Tibial nerve (tissue), 4 donors: ENCODE measurements around the gene LRRC57. TPM values are rescaled to one million over a fixed set of nuclear protein-coding genes. Genes with fewer than 3 reads are reported as not detected.

ENCODE experiments used
- DNase-seq, 2 donors: peaks; one replicate each; pipeline ENCODE4 v3.0.0-alpha.2; 2019; ENCODE audit warnings: low spot score in 2 of 2
- H3K27ac ChIP-seq, 4 donors: fragments of 200-600 bp; sonication (generic) in 3 of 4; one replicate each; pipeline ENCODE4 v1.5.1; 2017 to 2019; ENCODE audit warnings: mild to moderate bottlenecking in 1 of 4
- H3K27me3 ChIP-seq, 2 donors: fragments of 200-600 bp; sonication (generic) in 1 of 2; one replicate each; pipeline versions ENCODE4 v1.5.1 to v1.6.0; 2017 to 2019
- H3K36me3 ChIP-seq, 3 donors: fragments of 200-600 bp; sonication (generic); one replicate each; pipeline ENCODE4 v1.5.1; 2018 to 2019
- H3K4me1 ChIP-seq, 4 donors: fragments of 200-600 bp; sonication (generic) in 3 of 4; one replicate each; pipeline ENCODE4 v1.5.1; 2017 to 2019
- H3K4me3 ChIP-seq, 4 donors: fragments of 200-600 bp; sonication (generic) in 3 of 4; one replicate each; pipeline ENCODE4 v1.5.1; 2017 to 2019; ENCODE audit warnings: mild to moderate bottlenecking in 1 of 4, moderate library complexity in 1 of 4
- H3K9me3 ChIP-seq, 4 donors: fragments of 200-600 bp; sonication (generic) in 3 of 4; one replicate each; pipeline ENCODE4 v1.5.1; 2017 to 2019
- CTCF ChIP-seq, 5 experiments: fragments of 200-600 bp in 3 of 5; fragments of 450-650 bp in 2 of 5; sonication (generic) in 3 of 5; IDR thresholded peaks; one replicate each; pipeline ENCODE4 v1.5.1; 2016 to 2019; ENCODE audit warnings: antibody characterized with exemption in 5 of 5, mild to moderate bottlenecking in 3 of 5, moderate library complexity in 2 of 5
- EP300 ChIP-seq, 2 donors: sonication (generic); formaldehyde crosslinking; IDR thresholded peaks; one replicate each; pipeline ENCODE4 v1.6.1; 2017; ENCODE audit warnings: antibody characterized with exemption in 2 of 2, mild to moderate bottlenecking in 1 of 2
- POLR2A ChIP-seq, 2 donors: fragments of 450-650 bp; IDR thresholded peaks; one replicate each; pipeline ENCODE4 v1.6.1; 2017; ENCODE audit warnings: antibody characterized with exemption in 2 of 2, mild to moderate bottlenecking in 2 of 2, moderate library complexity in 2 of 2
- WGBS, 2 donors: methylation state at CpG; one replicate each; pipeline ENCODE4 v1.1.5; 2018; 5-methylcytosine and 5-hydroxymethylcytosine counted together
- total RNA-seq, 4 donors: library from RNA; depleted of rRNA; stranded (reverse); fragments of >200 nt; gene quantifications; one replicate each; pipeline ENCODE4 v1.1.0, GENCODE V29; 2016

The LRRC57 gene
- total RNA-seq, 4 donors from 2014 or later = 16.1 to 29.5 (median 21.6) TPM

GRCh38 chr15:42498212-42499068 is 50.2 kb downstream of the LRRC57 start:
- no peak overlapping the region for H3K4me3 ChIP-seq
- H3K27ac ChIP-seq = peak overlapping the region in 3 of 4 donors; percentile 50 to 88 (median 57)
- no peaks in the 10 kb centered on the region for H3K9me3 ChIP-seq
- peaks cover 0 to 72% (median 32%) of the 10 kb centered on the region in 4 donors for H3K4me1 ChIP-seq
- TF ChIP-seq POLR2A (IDR thresholded peaks at IDR 0.05) = no peak
- no peak for TF ChIP-seq EP300 (IDR thresholded peaks at IDR 0.05)
- TF ChIP-seq CTCF (IDR thresholded peaks at IDR 0.05) = no peak
- H3K36me3 ChIP-seq = no peaks in the 10 kb centered on the region
- no peak for DNase-seq
- 62 to 65% methylated on average over 6 of the region's 6 CpGs for WGBS, 2 donors
- H3K27me3 ChIP-seq = no peaks in the 10 kb centered on the region

GRCh38 chr15:42495361-42496212 is 53.0 kb downstream of the LRRC57 start, which contains the start of gene SNAP23:
Gene SNAP23, plus strand, starts transcription at chr15:42495634. Its CDS starts 16,213 bp downstream, at chr15:42511847.
- H3K4me1 ChIP-seq = peaks cover 0 to 60% (median 35%) of the 10 kb centered on the region in 4 donors

GRCh38 chr15:42494998-42495360 is 53.6 kb downstream of the LRRC57 start:
- 1 to 2% methylated on average over 10 of the region's 10 CpGs for WGBS, 2 donors
- TF ChIP-seq EP300 (IDR thresholded peaks at IDR 0.05) (peak in 1 of 2 donors; percentile 81), CTCF (IDR thresholded peaks at IDR 0.05) (no peak), POLR2A (IDR thresholded peaks at IDR 0.05) (no peak)
- peak in 1 of 2 donors; percentile 75 for DNase-seq

More at GRCh38 chr15:42495361-42496212, 53.0 kb downstream of the LRRC57 start, which contains the start of gene SNAP23:
- peak; percentile 86 to 91 for DNase-seq
- H3K4me3 ChIP-seq = peak within 1 kb of the TSS; percentile 57 to 84 (median 70)
- H3K36me3 ChIP-seq = no peaks in the 10 kb centered on the region
- H3K9me3 ChIP-seq = no peaks in the 10 kb centered on the region
- 0 to 1% methylated on average over 41 to 42 of the region's 43 CpGs for WGBS, 2 donors
- TF ChIP-seq CTCF (IDR thresholded peaks at IDR 0.05) = peak in 1 of 5 experiments; percentile 11
- peak; percentile 33 to 97 for TF ChIP-seq EP300 (IDR thresholded peaks at IDR 0.05)
- TF ChIP-seq POLR2A (IDR thresholded peaks at IDR 0.05) = peak; percentile 81 to 97
- H3K27me3 ChIP-seq = no peaks in the 10 kb centered on the region
- H3K27ac ChIP-seq = peak within 1 kb of the TSS; percentile 88 to 96 (median 92)

GRCh38 chr15:42493679-42494078 is 54.9 kb downstream of the LRRC57 start:
- H3K4me3 ChIP-seq = no peak overlapping the region
- H3K27me3 ChIP-seq = no peaks in the 10 kb centered on the region
- TF ChIP-seq CTCF (IDR thresholded peaks at IDR 0.05) (no peak), POLR2A (IDR thresholded peaks at IDR 0.05) (no peak), EP300 (IDR thresholded peaks at IDR 0.05) (no peak)
- 82% methylated on average over 1 of the region's 1 CpG for WGBS, 2 donors
- no peak for DNase-seq
- H3K9me3 ChIP-seq = no peaks in the 10 kb centered on the region
- H3K36me3 ChIP-seq = no peaks in the 10 kb centered on the region
- peak overlapping the region in 2 of 4 donors; percentile 30 to 88 for H3K27ac ChIP-seq
- peaks cover 0 to 60% (median 30%) of the 10 kb centered on the region in 4 donors for H3K4me1 ChIP-seq

More at GRCh38 chr15:42494998-42495360, 53.6 kb downstream of the LRRC57 start:
- Histone ChIP-seq H3K27ac (peak overlapping the region; percentile 88 to 96 (median 92)), H3K4me3 (peak overlapping the region; percentile 57 to 84 (median 70)), H3K36me3 (no peaks in the 10 kb centered on the region), H3K27me3 (no peaks in the 10 kb centered on the region), H3K4me1 (peaks cover 0 to 60% (median 35%) of the 10 kb centered on the region in 4 donors), H3K9me3 (no peaks in the 10 kb centered on the region)
